C1 segment of cervical spinal cord (tissue), 14 donors: Measurements from ENCODE around the gene SLC2A13.
"Not testable (repeated sequence)": the region's sequence is repeated elsewhere in the genome, so short reads cannot be mapped to it uniquely, and the experiment has no call there.

Source experiments
- DNase-seq, 14 donors: peaks; one replicate each; lab custom pipeline; 2025; lab: John Stamatoyannopoulos, UW

Gene SLC2A13

DNA sequence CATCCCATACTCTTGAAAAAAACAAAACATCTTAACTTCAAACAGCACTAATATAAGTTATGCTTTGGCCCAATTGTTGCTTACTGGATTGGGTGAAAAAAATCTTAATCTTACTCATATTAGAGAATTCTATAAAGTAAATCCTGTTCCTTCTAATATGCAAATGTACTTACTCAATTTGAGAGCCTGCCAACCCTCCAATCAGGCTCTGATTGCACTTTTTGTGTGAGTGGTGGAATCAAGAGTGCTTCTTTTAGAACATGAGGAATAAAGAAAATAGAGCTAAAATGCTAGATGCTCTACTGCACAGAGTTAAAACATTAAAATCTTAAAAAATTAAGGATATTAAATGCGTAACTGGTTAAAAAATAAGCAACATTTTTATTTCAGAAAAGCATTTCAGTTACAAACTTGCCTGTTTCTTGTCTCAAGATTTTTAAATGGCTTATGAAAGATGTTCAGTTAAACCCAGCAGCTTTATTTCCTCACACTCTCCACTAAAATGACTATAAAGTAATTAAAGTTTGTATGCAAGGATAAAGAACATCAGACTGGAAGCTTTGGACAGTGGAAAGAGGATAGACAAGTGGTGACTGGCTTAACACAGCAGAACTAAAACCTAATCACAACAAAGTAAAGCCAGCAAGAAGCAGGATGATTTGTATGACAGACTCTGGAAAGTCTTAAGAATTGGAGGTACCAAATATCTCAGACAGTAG, 177.5 kb downstream of the SLC2A13 start:
- no peak for DNase-seq

DNA sequence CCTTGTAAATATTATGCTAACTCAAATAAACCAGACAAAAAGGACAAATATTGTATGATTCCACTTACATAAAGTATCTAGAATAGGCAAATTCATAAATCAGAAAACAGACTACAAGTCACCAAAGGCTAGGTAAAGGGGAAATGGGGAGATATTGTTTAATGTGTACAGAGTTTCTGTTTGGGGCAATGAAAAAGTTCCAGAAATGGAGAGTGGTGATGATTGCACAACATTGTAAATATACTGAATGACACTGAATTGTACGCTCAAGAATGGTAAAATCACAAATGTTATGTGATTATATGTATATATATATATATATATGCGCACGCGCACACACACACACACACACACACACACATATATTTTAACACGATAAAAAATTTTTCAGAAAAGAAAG, 182.5 kb downstream of the SLC2A13 start:
- DNase-seq: no peak

DNA sequence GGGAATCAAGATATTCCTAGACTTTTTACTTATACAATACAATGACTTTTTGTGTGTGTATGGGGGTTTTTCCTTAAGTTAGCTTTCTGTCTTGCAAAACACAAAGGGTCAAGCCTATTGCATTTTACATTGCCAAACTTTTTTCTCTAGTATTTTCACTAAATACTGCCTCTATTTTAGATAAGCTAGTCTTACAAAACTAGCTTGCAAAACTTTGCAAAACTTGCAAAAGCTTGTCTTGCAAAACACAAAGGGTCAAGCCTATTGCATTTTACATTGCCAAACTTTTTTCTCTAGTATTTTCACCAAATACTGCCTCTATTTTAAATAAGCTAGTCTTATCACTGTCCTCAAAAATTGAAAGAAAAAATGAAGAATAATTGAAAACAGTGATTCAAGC, 183.3 kb downstream of the SLC2A13 start:
- DNase-seq: not testable (repeated sequence)

DNA sequence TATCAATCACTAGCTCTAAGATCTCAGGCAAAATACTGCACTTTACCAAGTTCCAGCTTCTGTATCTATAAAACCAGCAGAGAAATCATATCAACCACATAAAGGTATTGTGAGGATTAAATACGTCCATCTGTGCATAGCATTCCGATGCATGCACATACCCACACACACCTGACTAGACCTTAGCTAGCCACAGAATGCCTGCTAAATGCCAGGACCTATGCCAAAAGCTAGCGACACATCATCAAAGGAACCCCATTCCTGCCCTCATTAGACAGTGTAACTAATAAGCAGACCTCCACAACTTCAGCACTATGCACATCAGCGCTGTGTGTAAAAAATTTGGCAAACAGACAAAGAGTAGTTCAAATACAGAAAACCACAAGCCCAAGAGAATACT, 185.2 kb downstream of the SLC2A13 start:
- DNase-seq: no peak

DNA sequence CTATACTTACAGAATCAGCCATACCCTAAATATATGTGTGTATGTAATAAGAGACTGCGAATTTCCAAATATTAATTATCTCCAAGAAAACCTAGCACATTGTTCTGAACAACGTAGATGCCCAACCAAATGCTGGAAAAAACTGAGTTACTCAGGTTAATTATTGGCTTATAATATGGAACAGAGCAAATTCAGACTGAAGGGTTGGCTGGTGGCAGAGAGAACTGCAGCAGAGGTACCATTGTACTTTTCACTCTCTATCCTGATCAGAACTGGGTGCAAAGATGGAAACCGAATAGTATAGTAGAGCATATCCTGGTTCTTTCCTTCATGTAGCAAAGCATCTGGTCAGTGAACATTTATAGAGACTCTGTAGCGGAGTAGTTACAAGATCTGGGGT, 185.7 kb downstream of the SLC2A13 start:
- DNase-seq: no peak

DNA sequence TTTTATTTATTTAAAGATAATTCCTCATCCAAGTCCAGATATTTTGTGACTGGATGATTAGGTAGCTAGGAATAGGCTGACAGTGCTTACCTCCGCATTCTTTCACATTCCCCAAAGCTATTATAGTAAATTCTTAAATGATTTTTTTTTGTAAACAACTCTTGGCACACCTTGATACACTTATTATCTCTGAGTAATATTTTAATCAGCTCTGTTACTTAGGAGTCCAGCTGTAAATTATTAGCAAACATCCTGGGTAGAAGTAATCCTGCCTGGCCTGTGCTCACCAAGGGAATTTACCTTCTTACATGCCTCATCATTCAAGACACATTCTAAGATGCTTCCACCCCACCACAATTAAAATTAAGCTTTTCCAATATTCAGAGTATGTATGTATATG, 186.1 kb downstream of the SLC2A13 start:
- DNase-seq: no peak

DNA sequence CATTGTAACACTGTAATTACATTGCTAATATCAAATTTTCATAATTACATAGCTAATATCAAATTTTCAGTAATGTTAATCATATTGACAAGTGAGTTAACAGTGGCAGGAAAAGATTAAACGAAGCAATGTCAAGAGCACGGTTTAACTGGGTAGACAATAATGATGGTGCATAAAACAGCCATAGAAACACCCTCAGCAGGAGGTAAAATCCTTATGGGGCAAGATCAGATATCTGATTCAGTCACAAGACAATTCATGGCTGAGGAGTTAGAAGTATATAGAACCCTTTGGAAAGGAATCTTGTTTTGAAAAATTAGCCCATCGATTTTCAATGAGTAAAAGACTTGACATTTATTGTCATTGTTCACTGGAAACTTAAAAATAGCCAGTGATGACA, 190.6 kb downstream of the SLC2A13 start:
- no peak for DNase-seq

DNA sequence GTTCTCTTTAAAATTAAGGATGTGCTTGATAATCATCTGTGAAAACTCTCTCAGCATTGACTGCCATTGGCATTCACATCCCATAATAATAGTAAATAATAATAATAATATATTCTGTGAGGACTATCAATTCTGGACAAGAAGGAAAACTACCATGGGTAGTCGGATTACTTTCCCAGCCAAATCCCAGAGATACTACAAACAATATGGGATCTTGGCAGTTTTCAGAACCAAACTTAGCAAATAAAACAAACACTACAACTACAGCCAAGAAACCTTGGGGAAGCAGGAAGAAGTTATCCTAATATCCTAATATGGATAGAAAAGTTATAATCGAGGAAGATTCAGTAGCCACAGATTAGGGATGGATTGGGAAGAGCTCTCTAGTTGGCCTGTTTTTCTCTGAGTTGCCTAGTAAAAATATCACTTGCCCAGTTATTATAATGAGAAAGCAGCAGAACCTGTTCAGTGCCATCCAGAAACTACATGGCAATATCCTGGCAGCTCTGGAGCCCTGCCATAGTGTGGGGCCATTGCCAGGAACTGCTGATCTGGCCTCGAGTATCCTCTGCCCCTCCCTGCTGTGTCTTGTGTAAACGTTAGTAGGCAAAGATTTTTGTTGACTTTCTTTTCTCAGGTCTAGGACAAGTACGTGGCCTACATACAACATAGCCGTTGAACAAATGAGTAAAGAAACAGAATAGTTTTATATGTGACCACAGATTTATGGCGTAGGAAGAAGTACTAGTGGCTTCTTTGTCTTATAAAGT, 193.5 kb downstream of the SLC2A13 start:
- peak in 2 of 14 donors; percentile 0 to 79 for DNase-seq

DNA sequence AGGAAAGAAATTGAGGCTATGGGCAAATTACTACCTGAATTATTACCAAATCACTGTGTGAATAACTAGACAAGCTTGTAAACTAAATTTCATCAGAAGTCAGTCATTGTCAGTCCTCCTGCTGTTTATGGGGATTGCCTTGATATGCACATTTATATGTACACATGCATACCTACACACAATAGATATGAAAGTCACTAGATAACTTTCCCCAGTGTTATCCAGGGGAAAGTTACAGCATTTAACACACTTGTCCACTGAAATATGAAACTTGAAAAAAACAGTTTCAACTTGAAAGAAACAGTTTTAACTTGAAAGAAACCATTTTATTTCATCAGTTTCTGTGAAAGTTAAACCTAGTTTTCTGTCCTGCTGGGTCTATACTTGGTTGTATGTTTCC, 199.6 kb downstream of the SLC2A13 start:
- DNase-seq: no peak

DNA sequence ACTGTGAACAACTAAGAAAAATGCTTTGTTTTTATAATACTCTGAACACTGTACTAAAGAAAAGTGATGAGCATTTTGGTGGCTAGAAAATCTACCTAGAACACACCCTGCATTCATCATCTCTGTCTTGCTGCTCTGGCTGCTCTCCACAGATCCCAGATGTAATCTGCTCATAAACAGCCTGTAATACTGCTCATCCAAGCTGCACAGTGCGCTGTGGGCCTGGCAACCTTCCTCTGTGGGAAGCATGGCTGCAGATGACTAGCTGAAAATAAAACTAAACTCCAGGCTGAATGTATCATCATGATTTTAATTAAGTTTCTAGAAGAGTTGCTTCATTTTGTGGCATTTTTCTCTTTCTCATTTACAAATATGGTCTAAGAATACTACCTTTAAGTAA, 200.7 kb downstream of the SLC2A13 start:
- DNase-seq: peak in 2 of 14 donors; percentile 18 to 39

DNA sequence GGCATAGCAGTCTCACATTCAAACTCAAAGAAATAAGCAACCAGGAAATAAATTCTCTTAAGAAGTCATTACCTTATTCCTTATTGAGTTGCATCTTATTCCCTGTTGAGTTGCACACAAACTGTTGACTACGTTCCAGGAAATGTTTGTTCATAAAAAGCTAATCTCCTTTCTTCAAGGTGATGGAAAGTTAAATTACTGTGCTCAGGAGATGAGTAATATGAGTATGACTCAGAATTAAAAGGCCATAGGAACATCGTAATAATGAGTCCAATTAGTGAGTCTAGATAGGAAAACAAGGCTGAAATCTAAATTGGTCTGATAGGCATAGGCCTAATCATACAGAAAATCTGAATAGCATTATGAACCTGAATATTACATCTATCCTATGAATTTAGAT, 203.1 kb downstream of the SLC2A13 start:
- no peak for DNase-seq

DNA sequence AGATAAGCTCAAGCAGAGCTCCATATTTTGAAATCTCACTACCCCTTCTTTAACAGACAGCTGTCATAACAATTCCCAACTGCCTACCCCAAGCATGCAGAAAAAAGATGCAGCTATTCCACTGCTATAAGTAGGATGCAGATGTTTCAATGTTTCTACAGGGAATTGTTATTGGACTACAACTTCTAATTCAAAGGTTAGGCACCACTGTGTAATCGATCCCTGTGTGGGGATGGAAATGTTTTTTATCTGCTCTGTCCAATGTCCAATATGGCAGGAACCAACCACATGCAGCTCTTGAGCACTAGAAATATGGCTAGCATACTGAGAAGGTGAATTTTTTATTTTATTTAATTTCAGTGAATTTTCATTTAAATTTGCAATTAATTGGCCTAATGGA, 208.6 kb downstream of the SLC2A13 start:
- DNase-seq: no peak

DNA sequence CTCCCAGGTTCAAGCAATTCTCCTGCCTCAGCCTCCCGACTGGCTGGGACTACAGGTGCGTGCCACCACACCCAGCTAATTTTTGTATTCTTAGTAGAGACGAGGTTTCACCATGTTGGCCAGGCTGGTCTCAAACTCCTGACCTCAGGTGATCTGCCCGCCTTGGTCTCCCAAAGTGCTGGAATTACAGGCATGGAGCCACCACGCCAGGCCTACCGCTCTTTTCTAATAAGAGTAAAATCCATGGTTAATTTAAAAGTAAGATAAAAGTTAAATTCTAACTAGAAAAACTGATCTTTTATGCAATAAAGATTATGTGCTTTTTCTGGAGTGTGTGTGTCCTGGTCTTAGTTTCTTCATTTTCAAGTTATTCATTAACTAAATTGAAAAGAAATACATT, 212.5 kb downstream of the SLC2A13 start:
- DNase-seq: not testable (repeated sequence)

DNA sequence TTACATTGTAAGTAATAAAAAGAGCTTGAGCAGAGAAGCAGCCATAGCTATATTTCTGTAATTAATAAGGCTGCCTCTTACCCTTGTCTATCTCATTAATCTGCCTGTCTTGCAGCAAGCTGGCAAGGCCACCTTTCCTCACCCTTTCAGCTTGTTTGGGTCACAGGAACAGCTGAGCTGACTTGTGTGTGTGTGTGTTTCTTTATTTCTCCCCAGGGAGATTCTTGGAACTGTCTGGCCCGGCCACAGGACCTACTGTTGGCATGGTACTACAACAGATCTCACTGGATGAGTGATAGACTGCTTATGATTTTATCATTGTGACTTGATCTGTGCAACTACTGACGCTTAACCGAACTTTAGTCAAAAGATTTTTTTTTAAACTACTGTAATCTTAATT, 213.7 kb downstream of the SLC2A13 start:
- DNase-seq: no peak

DNA sequence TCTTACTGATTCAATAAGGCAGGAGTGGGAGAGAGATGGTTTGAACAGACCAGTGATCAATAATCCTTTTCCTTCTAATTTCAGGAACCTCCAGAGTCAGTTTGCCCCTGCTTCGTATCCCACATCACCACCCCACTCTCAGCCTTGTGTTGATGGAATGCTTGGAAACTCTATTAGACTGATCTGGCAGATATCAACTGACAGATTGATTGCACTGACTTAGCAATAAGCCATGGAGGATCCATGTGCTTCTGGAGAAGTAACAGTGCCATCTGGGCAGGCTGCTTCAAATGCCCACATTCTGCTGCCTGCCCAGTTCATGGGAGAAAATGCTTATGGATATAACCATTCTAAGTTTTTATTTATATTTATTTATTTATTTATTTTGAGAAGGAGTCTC, 218.0 kb downstream of the SLC2A13 start:
- DNase-seq: no peak

DNA sequence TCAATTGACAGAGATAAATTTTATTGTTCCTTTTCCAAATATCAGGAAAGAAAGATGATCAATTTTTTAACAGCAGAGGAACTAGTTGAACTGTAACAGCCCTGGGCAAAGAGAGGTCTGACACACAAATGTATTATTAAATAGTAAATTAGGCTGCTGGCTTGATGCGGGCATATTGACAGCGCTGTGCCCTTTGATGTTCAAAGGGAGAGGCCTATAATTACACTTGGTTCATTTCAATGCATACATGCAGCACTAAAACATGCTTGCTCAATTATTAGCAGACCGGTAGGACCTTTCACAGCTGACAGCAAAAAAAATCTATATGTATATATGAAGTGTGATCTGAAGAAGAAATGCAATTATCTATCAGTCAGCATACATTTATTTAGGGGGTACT, 219.8 kb downstream of the SLC2A13 start:
- DNase-seq: no peak

DNA sequence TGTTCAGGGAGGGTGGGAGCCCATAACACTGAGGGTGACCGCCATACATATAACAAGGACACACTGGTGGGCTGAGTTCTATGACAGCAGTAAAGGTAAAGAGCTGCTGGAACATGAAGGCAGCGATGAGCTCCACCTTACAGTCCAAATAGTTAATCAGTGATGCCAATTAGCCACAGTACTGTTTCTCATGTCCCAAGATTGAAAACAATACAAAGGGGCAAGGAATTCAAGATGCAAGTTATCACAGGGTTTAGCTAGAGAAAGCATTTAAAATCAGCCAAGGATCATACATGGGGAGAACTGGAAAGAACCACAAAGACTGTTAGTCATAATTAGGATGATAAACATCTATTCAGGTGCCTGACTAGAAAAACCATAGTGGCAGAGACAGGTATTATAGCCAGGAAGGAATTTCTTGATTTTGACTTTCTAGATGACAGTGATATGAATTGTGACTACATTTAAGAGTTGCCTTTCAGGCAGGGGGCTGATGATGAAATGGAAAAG, 221.2 kb downstream of the SLC2A13 start:
- no peak for DNase-seq

DNA sequence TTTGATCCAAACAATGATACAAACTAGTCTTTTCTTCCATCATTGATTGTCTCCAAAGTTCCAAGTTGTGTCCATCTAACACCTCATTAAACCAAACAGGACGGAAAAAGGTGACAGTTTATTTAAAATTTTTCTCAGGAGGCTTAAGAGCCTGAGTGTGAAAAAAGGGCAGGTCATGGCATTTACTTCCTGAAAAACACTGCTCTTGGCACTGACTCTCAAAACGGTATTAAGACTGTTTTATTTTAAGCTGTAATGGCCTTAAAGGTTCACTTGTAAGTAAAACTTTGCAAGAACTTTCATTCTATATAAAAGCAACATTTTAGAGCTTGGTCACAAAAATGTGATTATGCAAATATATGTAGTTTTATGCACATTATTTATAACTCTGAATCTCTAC, 222.5 kb downstream of the SLC2A13 start:
- DNase-seq: no peak

DNA sequence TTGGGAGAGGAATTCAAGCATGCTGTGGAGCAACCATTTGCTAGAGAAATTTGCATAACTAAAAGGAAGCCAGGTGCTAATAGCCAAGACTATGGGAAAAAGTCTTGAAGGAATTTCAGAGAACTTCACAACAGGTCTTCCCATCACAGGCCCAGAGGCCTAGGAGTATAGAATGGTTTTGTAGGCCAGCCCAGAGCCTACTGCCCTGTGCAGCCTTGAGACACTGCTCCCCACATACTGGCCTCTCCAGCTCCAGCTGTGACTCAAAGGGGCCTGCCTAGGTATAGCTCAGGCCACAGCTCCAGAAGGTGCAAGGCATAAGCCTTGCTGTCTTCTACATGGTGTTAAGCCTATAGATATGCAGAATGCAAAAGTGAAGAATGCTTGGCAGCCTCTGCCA, 227.1 kb downstream of the SLC2A13 start:
- no peak for DNase-seq

DNA sequence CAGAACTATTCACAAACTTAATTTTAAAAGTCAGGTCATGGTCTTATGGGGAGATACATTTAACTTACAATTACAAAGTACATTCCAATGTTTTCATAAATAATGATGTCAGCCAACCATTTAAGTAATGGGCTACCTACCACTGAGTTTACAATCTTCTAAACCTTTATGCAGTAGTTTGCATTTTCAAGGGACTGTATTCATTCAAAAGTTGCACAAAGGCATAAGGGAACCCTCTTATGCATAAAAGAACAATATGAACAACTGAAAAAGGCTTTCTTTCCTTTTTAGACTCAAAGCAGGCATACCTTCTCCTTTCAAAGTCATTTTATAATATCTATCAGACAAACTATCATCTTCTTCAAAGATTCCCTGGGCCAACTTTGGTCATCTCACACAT, 230.2 kb downstream of the SLC2A13 start:
- DNase-seq: no peak

DNA sequence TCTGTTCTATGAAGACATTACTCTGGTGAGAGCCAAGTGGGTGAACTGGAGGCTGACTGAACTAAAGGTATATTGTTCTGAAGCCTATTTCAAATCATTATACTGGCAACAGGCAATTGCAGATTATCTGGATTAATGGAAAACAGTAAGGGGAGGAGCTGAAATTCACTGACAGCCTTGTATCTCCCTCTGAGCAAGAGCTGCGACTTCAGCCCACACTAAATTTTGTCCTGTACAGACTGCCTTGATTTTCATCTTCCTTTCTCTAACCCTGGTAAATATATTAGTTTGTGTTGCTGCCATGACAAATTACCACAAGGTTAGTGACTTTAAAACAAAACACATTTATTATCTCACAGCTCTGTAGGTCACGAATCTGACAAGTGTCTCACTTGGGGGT, 231.1 kb downstream of the SLC2A13 start:
- no peak for DNase-seq

DNA sequence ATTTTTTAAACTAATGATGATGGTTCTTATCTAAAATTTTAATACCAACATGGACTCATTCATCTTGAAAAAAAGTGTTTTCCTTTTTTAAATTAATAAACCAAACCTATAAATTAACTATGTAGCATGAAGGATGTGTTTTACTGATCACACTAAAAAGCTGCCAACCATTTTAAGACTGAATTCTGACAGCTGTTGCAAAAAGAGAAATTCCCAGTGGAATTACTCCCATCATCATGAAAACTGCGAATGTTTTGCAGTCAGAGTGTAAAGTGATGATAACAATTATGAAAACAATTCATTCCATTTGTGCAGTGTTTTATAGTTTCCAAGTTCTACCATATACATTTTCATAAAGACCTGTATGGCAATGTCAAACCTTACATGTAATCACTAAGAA, 232.8 kb downstream of the SLC2A13 start:
- DNase-seq: no peak

DNA sequence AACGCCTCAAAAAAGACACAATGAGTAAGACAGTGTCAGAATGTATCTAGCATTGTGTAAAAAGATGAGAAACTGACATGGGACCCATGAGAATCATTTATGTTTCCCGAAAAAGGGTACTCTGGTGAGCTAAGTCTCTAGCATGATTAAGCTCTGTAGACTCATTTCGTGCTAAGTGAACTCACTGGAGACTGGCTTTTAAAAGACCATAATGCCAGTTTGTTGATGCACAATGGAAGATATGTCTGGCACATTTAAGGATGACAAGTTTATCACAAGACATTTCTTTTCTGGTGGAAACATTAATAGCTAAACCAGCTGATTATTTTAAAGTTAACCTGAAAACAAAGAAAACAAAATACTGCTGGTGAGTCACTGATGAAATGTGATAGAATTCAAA, 233.5 kb downstream of the SLC2A13 start:
- no peak for DNase-seq
